ENCODE measurements around the gene PPIF.

DNA sequence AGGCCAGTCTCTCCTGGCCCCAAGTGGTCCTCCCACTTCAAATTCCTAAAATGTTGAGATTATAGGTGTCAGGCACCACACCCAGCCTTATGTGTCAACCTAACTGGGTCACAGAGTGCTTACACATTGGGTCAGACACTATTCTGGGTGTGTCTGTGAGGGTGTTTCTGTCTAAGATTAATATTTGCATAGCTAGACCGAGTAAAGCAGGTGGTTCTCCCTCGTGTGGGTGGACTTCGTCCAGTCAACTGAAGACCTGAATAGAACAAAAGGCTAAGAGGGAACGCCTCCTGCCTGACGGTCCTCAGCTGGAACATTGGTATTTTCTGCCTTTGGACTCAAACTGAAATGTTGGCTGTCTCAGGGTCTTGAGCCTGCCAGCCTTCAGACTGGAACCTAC lies 11.5 kb downstream of the PPIF start:
- TF ChIP-seq, protein P1, sequence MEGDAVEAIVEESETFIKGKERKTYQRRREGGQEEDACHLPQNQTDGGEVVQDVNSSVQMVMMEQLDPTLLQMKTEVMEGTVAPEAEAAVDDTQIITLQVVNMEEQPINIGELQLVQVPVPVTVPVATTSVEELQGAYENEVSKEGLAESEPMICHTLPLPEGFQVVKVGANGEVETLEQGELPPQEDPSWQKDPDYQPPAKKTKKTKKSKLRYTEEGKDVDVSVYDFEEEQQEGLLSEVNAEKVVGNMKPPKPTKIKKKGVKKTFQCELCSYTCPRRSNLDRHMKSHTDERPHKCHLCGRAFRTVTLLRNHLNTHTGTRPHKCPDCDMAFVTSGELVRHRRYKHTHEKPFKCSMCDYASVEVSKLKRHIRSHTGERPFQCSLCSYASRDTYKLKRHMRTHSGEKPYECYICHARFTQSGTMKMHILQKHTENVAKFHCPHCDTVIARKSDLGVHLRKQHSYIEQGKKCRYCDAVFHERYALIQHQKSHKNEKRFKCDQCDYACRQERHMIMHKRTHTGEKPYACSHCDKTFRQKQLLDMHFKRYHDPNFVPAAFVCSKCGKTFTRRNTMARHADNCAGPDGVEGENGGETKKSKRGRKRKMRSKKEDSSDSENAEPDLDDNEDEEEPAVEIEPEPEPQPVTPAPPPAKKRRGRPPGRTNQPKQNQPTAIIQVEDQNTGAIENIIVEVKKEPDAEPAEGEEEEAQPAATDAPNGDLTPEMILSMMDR (optimal IDR thresholded peaks at IDR 0.05 in 1 of 3, IDR thresholded peaks at IDR 0.05 in 1 of 3, conservative IDR thresholded peaks at IDR 0.05 in 1 of 3; ENCODE audit: extremely low read depth in 1 of 3, insufficient read depth in 2 of 3, low read length in 3 of 3) = no peak
- no peak for TF ChIP-seq EZH2 (IDR thresholded peaks at IDR 0.05; ENCODE audit: low read length)

Data from keratinocyte (primary cell).